Lower leg skin (tissue), 4 donors: ENCODE results near the gene MMP20. TPM values are rescaled to one million over a fixed set of nuclear protein-coding genes. Genes with fewer than 3 reads are reported as not detected.

Source experiments
- DNase-seq, 2 donors: peaks; one replicate each; pipeline ENCODE4 v3.0.0-alpha.2; 2019; ENCODE audit warnings: low spot score in 2 of 2
- H3K4me3 ChIP-seq: fragments of 200-600 bp; sonication (generic); 2 replicates; pipeline ENCODE4 v1.5.1; 2017; ENCODE audit warnings: mild to moderate bottlenecking, low read depth; ENCODE audit not compliant: poor library complexity, severe bottlenecking
- POLR2A ChIP-seq, 2 donors: fragments of 450-650 bp; IDR thresholded peaks; one replicate each; pipeline ENCODE4 v1.6.1; 2016 to 2017; ENCODE audit warnings: antibody characterized with exemption in 2 of 2, mild to moderate bottlenecking in 1 of 2, moderate library complexity in 1 of 2
- WGBS, 2 donors: methylation state at CpG; one replicate each; pipeline ENCODE4 v1.1.5; 2018; 5-methylcytosine and 5-hydroxymethylcytosine counted together
- intact Hi-C: fragments of 100-400 bp; cut with DNase I; formaldehyde crosslinking; loops from one replicate; pipeline ENCODE4 v1.15.0; 2023; ENCODE audit warnings: low total_unique reads
- total RNA-seq, 4 donors: library from RNA; depleted of rRNA; stranded (reverse); fragments of >200 nt; gene quantifications; one replicate each; pipeline ENCODE4 v1.1.0, GENCODE V29; 2016
- TF ChIP-seq, protein P1 (sequence below), 3 donors: fragments of 450-650 bp; IDR thresholded peaks; one replicate each; pipeline ENCODE4 v1.5.1; 2016; ENCODE audit warnings: antibody characterized with exemption in 3 of 3, mild to moderate bottlenecking in 3 of 3, moderate library complexity in 2 of 3

MMP20 gene
- total RNA-seq, 4 donors from 2014 or later = not detected

DNA sequence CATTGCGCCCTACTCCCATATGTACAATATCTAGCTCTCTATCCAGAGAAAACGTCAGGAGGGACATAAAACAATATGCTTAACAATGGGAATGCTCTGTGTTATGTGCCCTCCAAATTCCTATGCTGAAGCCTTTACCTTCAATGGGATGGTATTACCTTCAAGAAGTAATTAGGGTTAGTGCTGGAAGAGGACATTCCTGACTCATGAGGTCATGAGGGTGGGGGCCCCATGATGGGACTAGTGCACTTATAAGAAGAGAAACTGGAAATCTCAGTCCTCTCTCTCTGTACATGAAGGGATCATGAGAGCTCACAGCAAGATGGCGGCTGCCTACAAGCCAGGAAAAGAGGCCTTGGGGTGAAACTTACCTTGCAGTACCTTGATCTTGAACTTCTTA is 20.3 kb downstream of the MMP20 start:
- H3K4me3 ChIP-seq = no peak overlapping the region
- DNase-seq = no peak
- no peak for TF ChIP-seq POLR2A (IDR thresholded peaks at IDR 0.05)
- TF ChIP-seq, protein P1, sequence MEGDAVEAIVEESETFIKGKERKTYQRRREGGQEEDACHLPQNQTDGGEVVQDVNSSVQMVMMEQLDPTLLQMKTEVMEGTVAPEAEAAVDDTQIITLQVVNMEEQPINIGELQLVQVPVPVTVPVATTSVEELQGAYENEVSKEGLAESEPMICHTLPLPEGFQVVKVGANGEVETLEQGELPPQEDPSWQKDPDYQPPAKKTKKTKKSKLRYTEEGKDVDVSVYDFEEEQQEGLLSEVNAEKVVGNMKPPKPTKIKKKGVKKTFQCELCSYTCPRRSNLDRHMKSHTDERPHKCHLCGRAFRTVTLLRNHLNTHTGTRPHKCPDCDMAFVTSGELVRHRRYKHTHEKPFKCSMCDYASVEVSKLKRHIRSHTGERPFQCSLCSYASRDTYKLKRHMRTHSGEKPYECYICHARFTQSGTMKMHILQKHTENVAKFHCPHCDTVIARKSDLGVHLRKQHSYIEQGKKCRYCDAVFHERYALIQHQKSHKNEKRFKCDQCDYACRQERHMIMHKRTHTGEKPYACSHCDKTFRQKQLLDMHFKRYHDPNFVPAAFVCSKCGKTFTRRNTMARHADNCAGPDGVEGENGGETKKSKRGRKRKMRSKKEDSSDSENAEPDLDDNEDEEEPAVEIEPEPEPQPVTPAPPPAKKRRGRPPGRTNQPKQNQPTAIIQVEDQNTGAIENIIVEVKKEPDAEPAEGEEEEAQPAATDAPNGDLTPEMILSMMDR (IDR thresholded peaks at IDR 0.05) = no peak
- intact Hi-C loops = no loop called here
- WGBS, 2 donors = 81 to 85% methylated on average over 3 of the region's 3 CpGs

- TF ChIP-seq, protein P1 (IDR thresholded peaks at IDR 0.05) = no peak
- no peak for TF ChIP-seq POLR2A (IDR thresholded peaks at IDR 0.05)
- H3K4me3 ChIP-seq = no peak overlapping the region
- no peak for DNase-seq
- 83 to 94% methylated on average over 1 of the region's 1 CpG for WGBS, 2 donors
- intact Hi-C loops = no loop called here
Measured at GRCh38 chr11:102604011-102604410, 21.1 kb downstream of the MMP20 start.

GRCh38 chr11:102603576-102603975 is 21.6 kb downstream of the MMP20 start:
- WGBS, 2 donors = 57 to 59% methylated on average over 5 of the region's 5 CpGs
- intact Hi-C loops = no loop called here
- no peak overlapping the region for H3K4me3 ChIP-seq
- no peak for TF ChIP-seq POLR2A (IDR thresholded peaks at IDR 0.05)
- TF ChIP-seq, protein P1 (IDR thresholded peaks at IDR 0.05) = no peak
- DNase-seq = no peak

- intact Hi-C loops = no loop called here
- TF ChIP-seq, protein P1 (IDR thresholded peaks at IDR 0.05) = no peak
- no peak for TF ChIP-seq POLR2A (IDR thresholded peaks at IDR 0.05)
- H3K4me3 ChIP-seq = no peak overlapping the region
- no peak for DNase-seq
- WGBS, 2 donors = 57 to 59% methylated on average over 5 of the region's 5 CpGs
Measured at GRCh38 chr11:102603091-102603490, 22.0 kb downstream of the MMP20 start.

- no peak for DNase-seq
- no peak for TF ChIP-seq POLR2A (IDR thresholded peaks at IDR 0.05)
- TF ChIP-seq, protein P1 (IDR thresholded peaks at IDR 0.05) = no peak
- WGBS, 2 donors = 83 to 91% methylated on average over 3 of the region's 3 CpGs
- H3K4me3 ChIP-seq = no peak overlapping the region
- intact Hi-C loops = no loop called here
Measured at GRCh38 chr11:102600666-102601065, 24.5 kb downstream of the MMP20 start.

GRCh38 chr11:102599642-102600261 is 25.4 kb downstream of the MMP20 start:
- no peak for TF ChIP-seq POLR2A (IDR thresholded peaks at IDR 0.05)
- TF ChIP-seq, protein P1 (IDR thresholded peaks at IDR 0.05) = no peak
- intact Hi-C loops = no loop called here
- WGBS, 2 donors = 50 to 66% methylated on average over 3 of the region's 3 CpGs
- no peak for DNase-seq
- H3K4me3 ChIP-seq = no peak overlapping the region
